HG03159 (cell line): ENCODE data around the gene CES5A.
"Not testable (repeated sequence)": the region's sequence is repeated elsewhere in the genome, so short reads cannot be mapped to it uniquely, and the experiment has no call there.

ENCODE experiments used
- ATAC-seq: cut with Tn5 transposase; IDR thresholded peaks from one replicate; pipeline ENCODE4 v1.9.1; 2021; ENCODE audit warnings: mild to moderate bottlenecking, moderate library complexity; ENCODE audit not compliant: unreplicated experiment

Gene CES5A

GRCh38 chr16:55803681-55804080 lies 71.5 kb downstream of the CES5A start:
- not testable (repeated sequence) for ATAC-seq
